Endothelial cell (in vitro differentiated cells): Measurements from ENCODE around the gene CNTN4. TPM values are rescaled to one million over a fixed set of nuclear protein-coding genes. Genes with fewer than 3 reads are reported as not detected.

Experiments
- DNase-seq: peaks from one replicate; pipeline ENCODE4 v3.0.0; 2021; ENCODE audit warnings: low spot score
- H3K27ac Mint-ChIP-seq: one replicate; pipeline ENCODE4 v1.8.0; 2021; ENCODE audit warnings: mixed read lengths, inconsistent platforms; ENCODE audit not compliant: unreplicated experiment
- H3K27me3 Mint-ChIP-seq: one replicate; pipeline ENCODE4 v1.8.0; 2021; ENCODE audit warnings: mild to moderate bottlenecking, moderate library complexity, mixed read lengths, inconsistent platforms; ENCODE audit not compliant: unreplicated experiment
- H3K36me3 Mint-ChIP-seq: one replicate; pipeline ENCODE4 v1.8.0; 2021; ENCODE audit warnings: mild to moderate bottlenecking, low read depth, mixed read lengths, inconsistent platforms; ENCODE audit not compliant: unreplicated experiment
- H3K4me1 Mint-ChIP-seq: one replicate; pipeline ENCODE4 v1.8.0; 2021; ENCODE audit warnings: mild to moderate bottlenecking, mixed read lengths, inconsistent platforms; ENCODE audit not compliant: unreplicated experiment
- H3K4me3 Mint-ChIP-seq: one replicate; pipeline ENCODE4 v1.8.0; 2021; ENCODE audit warnings: mild to moderate bottlenecking, mixed read lengths, inconsistent platforms; ENCODE audit not compliant: unreplicated experiment
- H3K9me3 Mint-ChIP-seq: one replicate; pipeline ENCODE4 v1.8.0; 2021; ENCODE audit warnings: mixed read lengths, inconsistent platforms; ENCODE audit not compliant: unreplicated experiment
- CTCF ChIP-seq: fragments of 200-600 bp; sonication (generic); IDR thresholded peaks from one replicate; pipeline ENCODE4 v1.5.0; 2021; ENCODE audit warnings: antibody characterized with exemption; ENCODE audit not compliant: unreplicated experiment
- total RNA-seq: library from RNA; stranded (reverse); fragmentation: NEBNext Ultra II Directional; extraction: Animal tissue kit (Norgen Biotek cat#: 25700); gene quantifications from one replicate; pipeline ENCODE4 v1.2.1, GENCODE V29; 2021; ENCODE audit not compliant: unreplicated experiment

The CNTN4 gene
- total RNA-seq, 1 donor from 2014 or later: not detected

- peaks cover 14% of the 10 kb centered on the region for H3K9me3 Mint-ChIP-seq
- H3K27ac Mint-ChIP-seq: no peak overlapping the region
- H3K4me3 Mint-ChIP-seq: no peak overlapping the region
- TF ChIP-seq CTCF: no peak
- no peaks in the 10 kb centered on the region for H3K36me3 Mint-ChIP-seq
- H3K4me1 Mint-ChIP-seq: no peaks in the 10 kb centered on the region
- no peaks in the 10 kb centered on the region for H3K27me3 Mint-ChIP-seq
- DNase-seq: no peak
Measured at GRCh38 chr3:2212206-2212605, 113.5 kb downstream of the CNTN4 start.

- Mint-ChIP-seq H3K36me3 (no peaks in the 10 kb centered on the region), H3K27ac (no peak overlapping the region), H3K4me1 (no peaks in the 10 kb centered on the region), H3K27me3 (peaks cover 1% of the 10 kb centered on the region), H3K9me3 (peaks cover 23% of the 10 kb centered on the region), H3K4me3 (no peak overlapping the region)
- DNase-seq: no peak
- TF ChIP-seq CTCF: no peak
Measured at GRCh38 chr3:2218375-2218774, 119.7 kb downstream of the CNTN4 start.

- Mint-ChIP-seq H3K4me3 (no peak overlapping the region), H3K27ac (no peak overlapping the region), H3K36me3 (no peaks in the 10 kb centered on the region), H3K9me3 (peaks cover 23% of the 10 kb centered on the region), H3K27me3 (peaks cover 1% of the 10 kb centered on the region), H3K4me1 (no peaks in the 10 kb centered on the region)
- TF ChIP-seq CTCF: no peak
- no peak for DNase-seq
Measured at GRCh38 chr3:2218816-2219215, 120.2 kb downstream of the CNTN4 start.

GRCh38 chr3:2236203-2236602, 137.5 kb downstream of the CNTN4 start:
- DNase-seq: no peak
- peaks cover 2% of the 10 kb centered on the region for H3K9me3 Mint-ChIP-seq
- no peak for TF ChIP-seq CTCF
- H3K4me3 Mint-ChIP-seq: no peak overlapping the region
- H3K4me1 Mint-ChIP-seq: no peaks in the 10 kb centered on the region
- no peaks in the 10 kb centered on the region for H3K36me3 Mint-ChIP-seq
- no peaks in the 10 kb centered on the region for H3K27me3 Mint-ChIP-seq
- H3K27ac Mint-ChIP-seq: no peak overlapping the region

GRCh38 chr3:2244137-2244536, 145.5 kb downstream of the CNTN4 start:
- Mint-ChIP-seq H3K9me3 (peaks cover 10% of the 10 kb centered on the region), H3K36me3 (no peaks in the 10 kb centered on the region), H3K27ac (no peak overlapping the region), H3K4me3 (no peak overlapping the region), H3K27me3 (peaks cover 1% of the 10 kb centered on the region), H3K4me1 (no peaks in the 10 kb centered on the region)
- TF ChIP-seq CTCF: no peak
- no peak for DNase-seq
